ENCODE results near the gene TMEM176A. TPM values are rescaled to one million over a fixed set of nuclear protein-coding genes. Genes with fewer than 3 reads are reported as not detected.

Gene TMEM176A
- total RNA-seq, 4 donors from 2014 or later: 4.5 to 20.3 (median 17.9) TPM

DNA sequence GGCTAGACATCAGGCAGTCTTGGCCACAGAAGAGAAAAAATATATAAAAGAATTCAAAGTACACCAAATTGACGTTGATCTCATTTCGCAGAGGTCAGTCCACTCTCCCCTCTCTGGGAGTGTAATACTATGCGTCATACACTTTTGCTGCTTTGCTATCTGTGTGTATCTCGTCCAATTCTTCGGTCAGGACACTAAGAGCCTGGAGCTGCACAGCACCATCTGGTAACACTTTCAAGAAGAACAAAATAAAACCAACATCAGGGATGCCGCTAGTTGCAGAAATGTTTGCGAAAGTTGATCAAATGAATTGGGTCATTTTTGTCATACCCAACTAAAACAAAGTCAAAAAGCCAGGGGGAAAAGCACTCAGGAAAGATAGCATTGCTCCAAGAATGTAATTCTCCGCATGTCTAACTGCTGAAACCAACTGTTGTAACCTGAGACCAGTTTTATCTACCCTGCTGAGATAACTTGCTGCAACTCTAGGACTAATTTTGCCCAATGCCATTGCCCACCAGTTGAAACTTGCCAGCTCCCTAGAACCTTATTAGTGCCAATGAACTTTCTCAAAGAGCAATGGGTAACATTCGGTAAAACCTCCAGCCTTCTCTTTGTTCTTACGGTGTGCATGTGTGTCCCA is 23.0 kb downstream of the TMEM176A start:
- TF ChIP-seq, protein P1, sequence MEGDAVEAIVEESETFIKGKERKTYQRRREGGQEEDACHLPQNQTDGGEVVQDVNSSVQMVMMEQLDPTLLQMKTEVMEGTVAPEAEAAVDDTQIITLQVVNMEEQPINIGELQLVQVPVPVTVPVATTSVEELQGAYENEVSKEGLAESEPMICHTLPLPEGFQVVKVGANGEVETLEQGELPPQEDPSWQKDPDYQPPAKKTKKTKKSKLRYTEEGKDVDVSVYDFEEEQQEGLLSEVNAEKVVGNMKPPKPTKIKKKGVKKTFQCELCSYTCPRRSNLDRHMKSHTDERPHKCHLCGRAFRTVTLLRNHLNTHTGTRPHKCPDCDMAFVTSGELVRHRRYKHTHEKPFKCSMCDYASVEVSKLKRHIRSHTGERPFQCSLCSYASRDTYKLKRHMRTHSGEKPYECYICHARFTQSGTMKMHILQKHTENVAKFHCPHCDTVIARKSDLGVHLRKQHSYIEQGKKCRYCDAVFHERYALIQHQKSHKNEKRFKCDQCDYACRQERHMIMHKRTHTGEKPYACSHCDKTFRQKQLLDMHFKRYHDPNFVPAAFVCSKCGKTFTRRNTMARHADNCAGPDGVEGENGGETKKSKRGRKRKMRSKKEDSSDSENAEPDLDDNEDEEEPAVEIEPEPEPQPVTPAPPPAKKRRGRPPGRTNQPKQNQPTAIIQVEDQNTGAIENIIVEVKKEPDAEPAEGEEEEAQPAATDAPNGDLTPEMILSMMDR (IDR thresholded peaks at IDR 0.05; ENCODE audit: low read depth): no peak

DNA sequence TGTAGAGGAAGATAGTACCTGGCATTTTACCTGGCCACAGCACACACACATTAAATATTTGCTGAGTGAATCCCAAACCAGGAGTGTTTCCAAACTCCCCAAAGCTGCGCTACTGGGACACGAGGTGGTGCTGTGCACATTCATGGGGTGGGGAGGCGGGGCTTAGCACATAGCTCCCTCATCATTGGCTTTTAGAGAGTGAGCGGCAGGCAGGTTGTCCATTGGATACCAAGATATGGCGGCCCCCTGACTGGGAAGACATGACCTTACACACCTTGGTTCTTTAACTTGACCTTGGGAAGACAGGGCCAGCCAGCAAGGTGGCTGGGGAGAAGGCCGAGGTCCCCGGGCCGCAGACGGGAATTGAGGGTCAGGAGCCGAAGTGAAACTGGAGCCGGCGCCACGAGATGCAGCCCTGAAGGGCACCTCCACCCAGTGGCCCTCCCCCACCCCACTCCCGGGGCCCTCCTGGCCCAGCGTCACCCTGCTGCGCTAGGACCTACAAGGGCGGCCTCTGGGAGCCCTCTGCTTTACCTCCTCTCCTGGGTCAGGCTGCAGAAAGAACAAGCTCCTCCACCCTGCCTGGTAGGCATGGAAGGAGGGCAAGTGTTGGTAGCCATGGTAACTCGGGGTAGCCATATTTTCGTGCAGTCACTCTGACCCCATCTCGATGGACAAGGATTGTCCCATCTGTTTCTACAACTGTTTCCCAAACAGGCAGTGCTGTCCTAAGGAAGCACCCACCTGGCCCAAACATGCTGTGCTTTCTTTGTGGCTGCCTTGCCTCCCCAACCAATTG is 24.0 kb downstream of the TMEM176A start:
- TF ChIP-seq, protein P1 (IDR thresholded peaks at IDR 0.05; ENCODE audit: low read depth): no peak

DNA sequence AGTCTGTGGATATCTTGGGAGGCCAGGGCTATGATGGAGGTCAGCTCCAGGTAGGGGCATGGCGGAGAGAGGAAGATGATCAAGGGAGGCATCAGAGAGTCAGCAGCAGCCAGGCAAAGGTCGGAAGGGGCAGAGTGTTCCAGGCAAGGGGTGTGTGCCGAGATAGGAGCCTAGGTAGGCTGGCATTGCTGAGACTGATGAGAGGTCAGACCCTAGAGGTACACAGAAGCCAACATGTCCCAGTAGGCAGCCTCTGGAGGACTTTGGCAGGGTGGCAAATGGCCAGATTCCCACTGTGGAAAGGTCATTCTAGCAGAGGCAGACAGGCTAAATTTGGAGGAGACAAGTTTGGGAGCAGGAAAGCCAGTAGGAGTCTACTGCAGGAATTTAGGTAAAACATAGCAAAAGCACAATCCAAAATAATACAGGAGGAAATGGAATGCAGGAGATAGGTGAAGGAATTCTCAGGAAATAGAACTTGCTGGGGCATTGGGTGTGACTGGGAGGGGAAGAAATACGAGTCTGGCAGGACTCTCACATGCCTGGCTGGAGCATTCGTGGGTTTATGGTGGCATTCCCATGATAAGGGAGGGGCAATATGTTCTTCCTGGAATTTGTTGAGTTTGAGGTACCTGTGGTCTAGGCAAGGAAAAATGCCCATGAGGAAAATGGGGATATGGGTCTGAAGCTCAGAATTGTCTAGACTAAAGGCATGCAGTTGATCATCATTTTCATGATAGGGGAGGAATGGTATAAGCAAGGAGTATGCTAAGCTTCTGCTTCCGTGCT is 25.7 kb downstream of the TMEM176A start:
- TF ChIP-seq, protein P1 (IDR thresholded peaks at IDR 0.05; ENCODE audit: low read depth): no peak

DNA sequence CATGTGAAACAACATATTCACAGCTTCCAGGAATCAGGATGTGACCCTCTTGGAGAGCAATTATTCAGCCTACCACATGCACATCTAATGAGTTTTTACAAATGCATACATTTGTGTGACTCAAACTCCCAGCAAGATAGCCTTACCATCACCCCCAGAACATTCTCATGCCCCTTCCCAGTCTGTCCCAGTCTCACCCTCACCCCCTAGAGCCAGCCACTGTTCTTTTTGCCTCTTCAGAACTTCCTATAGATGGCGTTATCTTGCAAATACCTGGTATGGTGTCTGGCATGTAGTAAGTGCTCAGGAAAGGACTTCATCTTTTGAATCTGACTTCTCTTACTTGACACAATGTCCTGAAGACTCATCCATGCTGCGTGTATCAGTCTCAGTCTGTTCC is 27.8 kb downstream of the TMEM176A start:
- TF ChIP-seq, protein P1 (IDR thresholded peaks at IDR 0.05; ENCODE audit: low read depth): no peak

DNA sequence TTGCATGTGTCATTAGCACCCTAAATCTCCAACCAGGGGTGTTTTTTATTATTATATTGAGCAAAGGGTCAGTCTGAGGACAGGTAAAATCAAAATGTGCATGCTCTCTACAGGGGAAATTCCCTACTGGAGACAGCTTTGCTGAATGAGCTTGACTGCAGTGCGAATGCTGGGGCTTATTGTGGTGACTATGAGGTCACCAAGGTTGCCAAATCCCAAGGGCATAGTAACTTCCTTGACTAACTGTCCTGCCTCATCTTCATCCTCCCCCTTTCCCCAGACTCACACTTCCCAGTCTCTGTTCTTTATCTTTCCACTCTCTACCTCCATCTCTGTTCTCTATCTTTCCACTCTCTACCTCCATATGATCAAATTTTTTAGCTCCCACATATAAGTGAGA is 28.9 kb downstream of the TMEM176A start:
- TF ChIP-seq, protein P1 (IDR thresholded peaks at IDR 0.05; ENCODE audit: low read depth): no peak

DNA sequence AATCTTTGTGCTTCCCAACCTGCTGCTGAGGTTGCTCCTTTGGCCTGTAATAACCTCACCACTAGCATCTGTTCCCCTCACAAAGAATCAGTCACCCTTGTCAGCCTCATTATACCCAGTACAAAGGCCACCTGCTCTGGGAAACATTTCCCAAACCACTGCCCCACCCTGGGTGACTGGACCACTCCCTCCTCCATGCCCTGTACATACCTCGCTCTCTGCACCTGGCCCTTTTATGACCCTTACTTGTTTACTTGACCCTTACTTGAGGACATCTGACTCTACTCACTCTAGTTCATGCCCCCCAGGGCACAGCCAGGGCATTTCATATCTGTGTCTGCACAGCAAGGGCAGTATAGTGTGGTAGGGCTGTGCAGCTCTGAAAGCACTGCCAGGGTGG is 30.4 kb downstream of the TMEM176A start:
- TF ChIP-seq, protein P1 (IDR thresholded peaks at IDR 0.05; ENCODE audit: low read depth): no peak

DNA sequence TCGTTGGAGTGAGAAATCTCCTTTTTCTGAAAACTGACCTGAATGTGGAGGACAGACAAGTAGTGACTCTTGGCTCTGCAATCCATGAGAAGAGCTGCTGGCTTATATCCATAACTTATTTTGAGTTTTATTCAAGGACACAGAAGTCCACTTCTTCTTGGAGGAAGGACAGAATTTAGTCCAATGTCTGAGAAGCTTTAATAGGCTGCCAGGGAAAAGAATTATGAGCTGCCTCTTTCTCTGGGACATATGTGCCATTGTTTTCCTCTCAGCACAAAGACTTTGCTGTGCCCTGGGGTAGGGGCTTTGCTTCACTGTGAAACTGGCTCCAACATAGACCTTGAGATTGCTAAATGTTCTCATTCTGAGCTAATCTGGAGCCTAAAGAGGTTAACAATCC is 31.3 kb downstream of the TMEM176A start:
- TF ChIP-seq, protein P1 (IDR thresholded peaks at IDR 0.05; ENCODE audit: low read depth): no peak

All from subcutaneous adipose tissue (tissue), 4 donors.